HCT116 (cell line): Measurements from ENCODE around the gene SLC22A4. TPM values are rescaled to one million over a fixed set of nuclear protein-coding genes. Genes with fewer than 3 reads are reported as not detected.
A peak's percentile ranks its signal among the peaks of the same experiment; 100 is the strongest.

Experiments used
- ATAC-seq: fragments of 200-7000 bp; cut with Tn5 transposase; 2 replicates; pipeline ENCODE4 v1.9.1; 2020; ENCODE audit warnings: mild to moderate bottlenecking, moderate library complexity
- BruUV-seq: library from RNA; stranded (reverse); fragments of 400-500 nt; replicated peaks from 2 replicates; lab custom pipeline; 2021; lab: Mats Ljungman, UMichigan
- CTCF ChIA-PET: fragments of 300-600 bp; sonication (Branson Sonifier 250); formaldehyde crosslinking; loops from one replicate; lab custom pipeline; 2021; ENCODE audit warnings: antibody characterized with exemption; lab: Charles Lee
- POLR2A ChIA-PET: fragments of 300-600, 350-600 bp; sonication (Branson Sonifier 250); formaldehyde crosslinking; loops from one replicate; lab custom pipeline; 2021; ENCODE audit warnings: antibody characterized with exemption; lab: Charles Lee
- RAD21 ChIA-PET, 2 experiments: fragments of 300-600 bp; sonication (Branson Sonifier 250); formaldehyde crosslinking; loops; one replicate each; lab custom pipeline; 2023; ENCODE audit warnings: low total read pairs in 2 of 2; ENCODE audit not compliant: uncharacterized antibody in 2 of 2, unreplicated experiment in 2 of 2, low non-redundant PET in 1 of 2; lab: Charles Lee
- DNase-seq: peaks from one replicate; pipeline ENCODE4 v3.0.0-alpha.2; 2010; ENCODE audit warnings: low read depth, low spot score
- H2AFZ ChIP-seq: fragments of 200-600 bp; shearing (Covaris generic), sonication (generic); 2 replicates; pipeline ENCODE4 v1.6.1; 2017; ENCODE audit warnings: low read depth, mixed run types, mixed read lengths, antibody characterized with exemption, low read length; ENCODE audit not compliant: poor library complexity, severe bottlenecking
- H3K27ac ChIP-seq: 2 replicates; pipeline ENCODE4 v1.5.1; 2012; ENCODE audit warnings: low read depth, low read length
- H3K27me3 ChIP-seq: fragments of 200-600 bp; sonication (generic); 2 replicates; pipeline ENCODE4 v1.6.1; 2016; ENCODE audit warnings: mixed run types, low read length, mixed read lengths; ENCODE audit not compliant: insufficient read depth
- H3K36me3 ChIP-seq, 2 experiments: fragments of 200-500 bp in 1 of 2; fragments of 200-600 bp in 1 of 2; sonication (Bioruptor generic) in 1 of 2; sonication (generic) in 1 of 2; 2 replicates each; pipeline versions ENCODE4 v1.5.1 to v1.6.1; 2014 to 2016; ENCODE audit warnings: low read length in 2 of 2, inconsistent platforms in 1 of 2, mixed read lengths in 1 of 2, mixed run types in 1 of 2; ENCODE audit not compliant: insufficient read depth in 2 of 2, control insufficient read depth in 1 of 2
- H3K4me1 ChIP-seq, 2 experiments: fragments of 200-600 bp in 1 of 2; sonication (generic) in 1 of 2; 2 replicates each; pipeline versions ENCODE4 v1.5.1 to v1.6.1; 2012 to 2017; ENCODE audit warnings: low read length in 2 of 2, inconsistent platforms in 1 of 2, mild to moderate bottlenecking in 1 of 2, mixed read lengths in 1 of 2, mixed run types in 1 of 2, moderate library complexity in 1 of 2; ENCODE audit not compliant: insufficient read depth in 2 of 2, control insufficient read depth in 1 of 2
- H3K4me2 ChIP-seq: fragments of 200-600 bp; sonication (generic); 2 replicates; pipeline ENCODE4 v1.6.1; 2017; ENCODE audit warnings: mixed run types, low read length, mixed read lengths
- H3K4me3 ChIP-seq, 2 experiments: fragments of 200-600 bp in 1 of 2; sonication (generic) in 1 of 2; replicated peaks in 1 of 2; 2 replicates each; pipeline ENCODE4 v1.5.1; 2011 to 2016; ENCODE audit warnings: low read length in 2 of 2, control low read depth in 1 of 2, low read depth in 1 of 2, mild to moderate bottlenecking in 1 of 2, mixed read lengths in 1 of 2, mixed run types in 1 of 2
- H3K79me2 ChIP-seq: fragments of 200-600 bp; sonication (generic); 2 replicates; pipeline ENCODE4 v1.6.1; 2017; ENCODE audit warnings: mild to moderate bottlenecking, mixed run types, low read length, moderate library complexity, mixed read lengths; ENCODE audit not compliant: insufficient read depth
- H3K9ac ChIP-seq: fragments of 200-600 bp; sonication (generic); 2 replicates; pipeline ENCODE4 v1.6.1; 2016; ENCODE audit warnings: low read length, mixed read lengths
- H3K9me2 ChIP-seq: fragments of 200-600 bp; sonication (generic), shearing (Covaris generic); 2 replicates; pipeline ENCODE4 v1.6.1; 2017; ENCODE audit warnings: mixed run types, mild to moderate bottlenecking, moderate library complexity; ENCODE audit not compliant: insufficient read depth
- H3K9me3 ChIP-seq, 2 experiments: fragments of 200-500 bp in 1 of 2; fragments of 200-600 bp in 1 of 2; sonication (Bioruptor generic) in 1 of 2; sonication (generic) in 1 of 2; 2 replicates each; pipeline ENCODE4 v1.6.1; 2014 to 2017; ENCODE audit warnings: low read length in 2 of 2, mixed read lengths in 2 of 2, inconsistent platforms in 1 of 2, low read depth in 1 of 2, mild to moderate bottlenecking in 1 of 2, mixed run types in 1 of 2, moderate library complexity in 1 of 2; ENCODE audit not compliant: control insufficient read depth in 1 of 2, insufficient read depth in 1 of 2
- H4K20me1 ChIP-seq: fragments of 200-600 bp; sonication (generic), shearing (Covaris generic); 2 replicates; pipeline ENCODE4 v1.6.1; 2017; ENCODE audit warnings: mixed run types, mild to moderate bottlenecking, moderate library complexity; ENCODE audit not compliant: insufficient read depth
- CBX3 ChIP-seq: IDR thresholded peaks from 2 replicates; pipeline ENCODE4 v1.6.1; 2012; ENCODE audit warnings: low read depth
- CEBPB ChIP-seq: IDR thresholded peaks from 2 replicates; pipeline ENCODE4 v1.6.1; 2012; ENCODE audit warnings: low read depth
- EGR1 ChIP-seq: IDR thresholded peaks from 2 replicates; pipeline ENCODE4 v1.6.1; 2012; ENCODE audit warnings: low read depth
- SIN3A ChIP-seq: IDR thresholded peaks from 2 replicates; pipeline ENCODE4 v1.6.1; 2012; ENCODE audit warnings: low read depth
- ZFX ChIP-seq: fragments of 450-650 bp; IDR thresholded peaks from 2 replicates; pipeline ENCODE4 v1.6.1; 2017
- intact Hi-C: fragments of 100-400 bp; cut with micrococcal nuclease; formaldehyde crosslinking; loops from 2 replicates; pipeline ENCODE4 v1.10.0; 2022
- total RNA-seq: library from RNA; stranded (reverse); gene quantifications from one replicate; pipeline ENCODE4 v1.2.1, GENCODE V29; 2021; ENCODE audit not compliant: unreplicated experiment
- TF ChIP-seq, protein P1 (sequence below): IDR thresholded peaks from 2 replicates; pipeline ENCODE4 v1.6.1; 2012

The SLC22A4 gene
- total RNA-seq, 1 experiment from 2014 or later, result 0.59 TPM

DNA sequence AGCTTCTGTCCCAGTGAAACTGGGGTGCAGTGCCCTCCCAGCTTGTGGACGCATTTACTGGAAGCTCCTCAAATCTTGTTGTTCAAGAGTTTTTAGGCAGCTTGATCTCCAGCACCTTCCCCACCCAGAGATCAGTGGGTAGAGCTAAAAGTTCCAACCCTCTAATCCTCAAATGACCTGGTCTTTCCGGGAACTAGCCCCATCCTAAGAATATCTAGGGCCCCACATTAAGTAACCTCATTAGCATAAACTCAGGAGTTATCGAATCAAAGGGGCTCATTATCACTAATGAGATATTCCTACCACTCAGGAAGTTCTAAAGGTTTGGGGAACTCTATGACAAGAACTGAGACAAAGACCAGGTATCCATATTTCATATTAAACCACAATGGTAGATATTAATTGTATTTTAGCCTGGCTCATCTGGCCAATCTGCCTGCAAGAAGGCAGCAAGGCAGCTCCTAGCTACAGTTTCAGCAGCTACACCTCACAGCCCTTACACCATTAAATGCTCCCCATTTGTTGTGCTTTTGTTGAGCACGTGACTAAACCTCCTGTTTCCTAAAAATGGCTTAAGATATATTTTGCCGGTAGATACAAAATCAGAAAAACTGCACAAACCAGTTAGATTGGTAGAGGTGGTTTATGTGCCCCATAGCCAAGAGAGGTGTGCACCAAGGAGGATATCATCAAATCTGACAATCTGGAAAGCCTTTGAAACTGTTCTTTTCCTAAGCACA, 50.8 kb downstream of the SLC22A4 start:
- H3K36me3 ChIP-seq, result no peaks in the 10 kb centered on the region

DNA sequence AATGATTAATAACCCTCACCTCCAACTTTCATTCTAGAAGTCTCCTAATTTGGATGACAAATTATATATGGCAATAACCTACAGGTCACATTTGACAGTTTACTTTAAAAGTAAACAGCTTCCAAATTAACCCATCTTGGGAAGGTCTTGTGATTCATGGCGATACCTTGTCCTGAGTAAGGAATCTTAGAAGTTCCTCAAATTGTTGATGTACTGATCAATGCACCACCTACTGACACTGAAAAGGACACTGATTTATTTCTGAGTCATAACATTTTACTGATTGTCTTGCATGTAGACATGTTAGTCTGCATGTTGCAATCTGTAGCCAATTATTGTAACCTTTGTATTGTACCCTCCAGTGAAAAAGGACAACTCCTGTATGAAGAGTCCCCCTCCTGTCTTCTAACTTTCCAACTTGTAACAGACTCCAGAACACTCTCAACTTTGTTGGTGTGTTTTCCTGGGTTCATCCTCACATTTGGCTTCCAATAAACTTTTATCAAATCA, 59.3 kb downstream of the SLC22A4 start:
- POLR2A ChIA-PET, result no interaction called here

More for the DNA sequence above, 50.8 kb downstream of the SLC22A4 start:
- RAD21 ChIA-PET, result no interaction called here
- ATAC-seq, result no peak
- POLR2A ChIA-PET, result no interaction called here
- no TSS peak for BruUV-seq
- H3K4me3 ChIP-seq, result no peak overlapping the region
- no peak for TF ChIP-seq CBX3
- no peak for TF ChIP-seq SIN3A
- no peak for TF ChIP-seq CEBPB
- no peak for TF ChIP-seq ZFX
- TF ChIP-seq, all 23 proteins: peak for 0
- Histone ChIP-seq H3K9ac (no peak overlapping the region), H3K4me1 (no peaks in the 10 kb centered on the region), H3K27ac (no peak overlapping the region), H3K27me3 (no peaks in the 10 kb centered on the region), H4K20me1 (no peaks in the 10 kb centered on the region), H3K79me2 (no peaks in the 10 kb centered on the region), H3K9me2 (no peaks in the 10 kb centered on the region), H2AFZ (no peak overlapping the region), H3K9me3 (no peaks in the 10 kb centered on the region), H3K4me2 (no peak overlapping the region)
- intact Hi-C loops, result no loop called here
- CTCF ChIA-PET, result no interaction called here
- DNase-seq, result no peak

More for the DNA sequence above, 59.3 kb downstream of the SLC22A4 start:
- no peaks in the 10 kb centered on the region for H3K9me3 ChIP-seq
- H3K27me3 ChIP-seq, result no peaks in the 10 kb centered on the region
- H3K36me3 ChIP-seq, result no peaks in the 10 kb centered on the region
- H3K79me2 ChIP-seq, result no peaks in the 10 kb centered on the region
- no peaks in the 10 kb centered on the region for H3K4me1 ChIP-seq
- DNase-seq (no peak), ATAC-seq (no peak)
- RAD21 ChIA-PET, result no interaction called here
- H4K20me1 ChIP-seq, result no peaks in the 10 kb centered on the region
- no TSS peak for BruUV-seq
- H3K27ac ChIP-seq, result no peak overlapping the region
- no peak overlapping the region for H3K9ac ChIP-seq
- peak; percentile 29; the same call in 1 of the 2 replicates for TF ChIP-seq CEBPB
- no peak for TF ChIP-seq EGR1
- TF ChIP-seq, protein P1, sequence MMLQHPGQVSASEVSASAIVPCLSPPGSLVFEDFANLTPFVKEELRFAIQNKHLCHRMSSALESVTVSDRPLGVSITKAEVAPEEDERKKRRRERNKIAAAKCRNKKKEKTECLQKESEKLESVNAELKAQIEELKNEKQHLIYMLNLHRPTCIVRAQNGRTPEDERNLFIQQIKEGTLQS, result no peak
- TF ChIP-seq, all 23 proteins: peak for 1
- Histone ChIP-seq H2AFZ (no peak overlapping the region), H3K4me3 (no peak overlapping the region), H3K9me2 (no peaks in the 10 kb centered on the region), H3K4me2 (no peak overlapping the region)
- CTCF ChIA-PET, result no interaction called here
- intact Hi-C loops, result no loop called here
